PC-3 (cell line): ENCODE measurements around the gene TRIM52. TPM values are rescaled to one million over a fixed set of nuclear protein-coding genes. Genes with fewer than 3 reads are reported as not detected.

ENCODE experiments used
- ATAC-seq: fragments of 200-7000 bp; cut with Tn5 transposase; 2 replicates; pipeline ENCODE4 v1.9.1; 2020; ENCODE audit warnings: mild to moderate bottlenecking, moderate library complexity
- BruUV-seq: library from RNA; stranded (reverse); fragments of 400-500 nt; replicated peaks from 2 replicates; lab custom pipeline; 2021; lab: Mats Ljungman, UMichigan
- CTCF ChIA-PET: fragments of 300-600 bp; sonication (Branson Sonifier 250); formaldehyde crosslinking; loops from one replicate; lab custom pipeline; 2022; ENCODE audit warnings: antibody characterized with exemption; lab: Charles Lee
- POLR2A ChIA-PET: fragments of 300-600 bp; sonication (Branson Sonifier 250); formaldehyde crosslinking; loops from one replicate; lab custom pipeline; 2022; ENCODE audit warnings: antibody characterized with exemption; ENCODE audit not compliant: unreplicated experiment; lab: Charles Lee
- DNase-seq: peaks from one replicate; pipeline ENCODE4 v3.0.0-alpha.2; 2015
- H2AFZ ChIP-seq: fragments of 300-600 bp; sonication (generic); 2 replicates; pipeline ENCODE4 v1.6.0; 2016; ENCODE audit warnings: antibody characterized with exemption, low read length
- H3F3A ChIP-seq: fragments of 300-600 bp; sonication (generic); one replicate; pipeline ENCODE4 v1.6.0; 2017; ENCODE audit warnings: antibody characterized with exemption, low read length, control low read depth, mild to moderate bottlenecking; ENCODE audit not compliant: unreplicated experiment
- H3K27ac ChIP-seq: fragments of 300-600 bp; sonication (generic); 2 replicates; pipeline ENCODE4 v1.5.1; 2016; ENCODE audit warnings: mild to moderate bottlenecking, low read length
- H3K27me3 ChIP-seq: fragments of 300-600 bp; sonication (generic); 2 replicates; pipeline ENCODE4 v1.6.1; 2016; ENCODE audit warnings: low read length, mixed read lengths
- H3K36me3 ChIP-seq: fragments of 300-600 bp; sonication (generic); 2 replicates; pipeline ENCODE4 v1.6.1; 2016; ENCODE audit warnings: low read depth, mixed run types, low read length, mixed read lengths
- H3K4me1 ChIP-seq: fragments of 300-600 bp; sonication (generic); 2 replicates; pipeline ENCODE4 v1.5.1; 2016; ENCODE audit warnings: low read length; ENCODE audit not compliant: insufficient read depth
- H3K4me2 ChIP-seq: fragments of 300-600 bp; sonication (generic); 2 replicates; pipeline ENCODE4 v1.6.0; 2016; ENCODE audit warnings: low read length
- H3K4me3 ChIP-seq: fragments of 300-600 bp; sonication (generic); 2 replicates; pipeline ENCODE4 v1.5.1; 2016; ENCODE audit warnings: mild to moderate bottlenecking, low read length, mixed read lengths
- H3K79me2 ChIP-seq: fragments of 300-600 bp; sonication (generic); 2 replicates; pipeline ENCODE4 v1.6.1; 2017; ENCODE audit warnings: low read length, mixed read lengths
- H3K9ac ChIP-seq: fragments of 300-600 bp; sonication (generic); 2 replicates; pipeline ENCODE4 v1.6.0; 2016; ENCODE audit warnings: mild to moderate bottlenecking, low read length
- H3K9me2 ChIP-seq: fragments of 300-600 bp; sonication (generic); replicated peaks from 2 replicates; pipeline ENCODE4 v1.6.1; 2016; ENCODE audit warnings: mixed run types, low read length, mixed read lengths
- H3K9me3 ChIP-seq: fragments of 300-600 bp; sonication (generic); 2 replicates; pipeline ENCODE4 v1.6.1; 2016; ENCODE audit warnings: low read length, mixed read lengths
- H4K20me1 ChIP-seq: fragments of 300-600 bp; sonication (generic); 2 replicates; pipeline ENCODE4 v1.6.1; 2016; ENCODE audit warnings: low read length, mixed read lengths
- EZH2 ChIP-seq: fragments of 300-600 bp; sonication (generic); IDR thresholded peaks from one replicate; pipeline ENCODE4 v1.6.1; 2017; ENCODE audit warnings: antibody characterized with exemption, mild to moderate bottlenecking, low read length; ENCODE audit not compliant: unreplicated experiment
- EZH2phosphoT487 ChIP-seq: fragments of 300-600 bp; sonication (generic); IDR thresholded peaks from 2 replicates; pipeline ENCODE4 v1.6.1; 2018; ENCODE audit warnings: mild to moderate bottlenecking, antibody characterized with exemption, low read length, borderline replicate concordance
- intact Hi-C: fragments of 100-400 bp; cut with micrococcal nuclease; formaldehyde crosslinking; loops from 2 replicates; pipeline ENCODE4 v1.9.0; 2023
- total RNA-seq: library from RNA; depleted of rRNA; stranded (reverse); fragments of >200 nt; gene quantifications from 2 replicates; pipeline ENCODE4 v1.2.3, GENCODE V29; 2014
- TF ChIP-seq, protein P1 (sequence below): fragments of 300-600 bp; sonication (generic); conservative IDR thresholded peaks from 2 replicates; pipeline ENCODE4 v1.5.1; 2017; ENCODE audit warnings: antibody characterized with exemption, low read depth, mild to moderate bottlenecking, low read length

Gene TRIM52
- total RNA-seq, 1 experiment from 2014 or later = 4.4 TPM

DNA sequence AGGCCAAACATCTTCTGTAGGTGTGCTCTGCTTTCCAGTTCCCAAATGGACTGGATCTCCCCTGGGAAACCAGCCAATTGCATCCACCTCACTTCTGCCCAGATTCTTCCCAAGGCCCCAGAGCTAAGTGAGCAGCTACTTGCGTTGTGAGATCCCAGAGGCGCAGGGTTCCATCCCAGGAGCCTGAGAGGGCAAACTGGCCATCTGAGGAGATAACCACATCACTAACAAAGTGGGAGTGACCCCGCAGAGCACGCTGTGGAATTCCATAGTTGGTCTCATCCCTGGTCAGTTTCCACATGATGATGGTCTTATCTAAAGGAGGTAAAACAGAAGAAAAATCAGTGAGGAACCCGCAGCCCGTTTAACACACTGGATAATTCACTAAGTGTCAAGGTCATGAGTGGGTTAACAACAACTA lies 18.9 kb downstream of the TRIM52 start:
- peak overlapping the region; percentile 90 for H3K4me2 ChIP-seq
- peaks cover 11% of the 10 kb centered on the region for H3F3A ChIP-seq
- peaks cover 74% of the 10 kb centered on the region for H3K79me2 ChIP-seq
- no peak for DNase-seq
- peaks cover 53% of the 10 kb centered on the region for H4K20me1 ChIP-seq
- ATAC-seq = no peak
- H3K9ac ChIP-seq = peak overlapping the region; percentile 100
- peaks cover 30% of the 10 kb centered on the region for H3K4me1 ChIP-seq
- TSS peak; percentile 42 for BruUV-seq
- ChIA-PET POLR2A (no interaction called here), CTCF (no interaction called here)
- TF ChIP-seq EZH2 (no peak), EZH2phosphoT487 (no peak)
- TF ChIP-seq, protein P1, sequence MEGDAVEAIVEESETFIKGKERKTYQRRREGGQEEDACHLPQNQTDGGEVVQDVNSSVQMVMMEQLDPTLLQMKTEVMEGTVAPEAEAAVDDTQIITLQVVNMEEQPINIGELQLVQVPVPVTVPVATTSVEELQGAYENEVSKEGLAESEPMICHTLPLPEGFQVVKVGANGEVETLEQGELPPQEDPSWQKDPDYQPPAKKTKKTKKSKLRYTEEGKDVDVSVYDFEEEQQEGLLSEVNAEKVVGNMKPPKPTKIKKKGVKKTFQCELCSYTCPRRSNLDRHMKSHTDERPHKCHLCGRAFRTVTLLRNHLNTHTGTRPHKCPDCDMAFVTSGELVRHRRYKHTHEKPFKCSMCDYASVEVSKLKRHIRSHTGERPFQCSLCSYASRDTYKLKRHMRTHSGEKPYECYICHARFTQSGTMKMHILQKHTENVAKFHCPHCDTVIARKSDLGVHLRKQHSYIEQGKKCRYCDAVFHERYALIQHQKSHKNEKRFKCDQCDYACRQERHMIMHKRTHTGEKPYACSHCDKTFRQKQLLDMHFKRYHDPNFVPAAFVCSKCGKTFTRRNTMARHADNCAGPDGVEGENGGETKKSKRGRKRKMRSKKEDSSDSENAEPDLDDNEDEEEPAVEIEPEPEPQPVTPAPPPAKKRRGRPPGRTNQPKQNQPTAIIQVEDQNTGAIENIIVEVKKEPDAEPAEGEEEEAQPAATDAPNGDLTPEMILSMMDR = no peak
- intact Hi-C loops = loop anchor here (2.0 kb wide), 1 partner anchor 19 kb away; the partner anchor contains the start of gene TRIM41
- H3K27ac ChIP-seq = peak overlapping the region; percentile 86
- H3K27me3 ChIP-seq = no peaks in the 10 kb centered on the region
- H3K9me3 ChIP-seq = no peaks in the 10 kb centered on the region
- no peaks in the 10 kb centered on the region for H3K9me2 ChIP-seq
- no peak overlapping the region for H2AFZ ChIP-seq
- peaks cover 55% of the 10 kb centered on the region for H3K36me3 ChIP-seq
- peak overlapping the region; percentile 99 for H3K4me3 ChIP-seq

DNA sequence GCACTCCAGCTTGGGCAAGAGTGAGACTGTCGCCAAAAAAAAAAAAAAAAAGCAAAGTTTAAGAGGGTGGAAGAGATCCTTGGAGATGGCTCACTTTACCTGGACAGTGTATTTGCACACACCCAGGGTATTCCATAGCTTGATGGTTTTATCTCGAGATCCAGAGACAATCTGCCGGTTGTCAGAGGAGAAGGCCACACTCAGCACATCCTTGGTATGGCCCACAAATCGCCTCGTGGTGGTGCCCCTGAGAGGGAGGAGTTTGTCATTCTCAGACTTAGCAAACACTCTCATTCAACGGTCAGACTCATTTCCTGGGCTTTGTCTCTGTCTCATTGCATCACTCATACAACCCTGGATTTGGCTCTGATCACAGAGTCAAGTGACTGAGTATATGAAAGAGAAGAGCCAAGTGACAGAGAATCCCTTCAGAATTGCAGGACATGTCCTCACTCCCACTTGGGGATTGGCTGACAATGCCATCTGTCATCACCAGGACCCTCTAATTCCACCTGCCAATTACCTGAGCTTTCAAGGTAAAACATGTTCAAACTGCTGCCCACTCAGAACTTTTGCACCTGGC lies 19.5 kb downstream of the TRIM52 start:
- POLR2A ChIA-PET = no interaction called here

More for the DNA sequence above, 19.5 kb downstream of the TRIM52 start:
- TF ChIP-seq, protein P1 = peak; percentile 22; the same call in 1 of the 2 replicates
- TF ChIP-seq EZH2 (no peak), EZH2phosphoT487 (no peak)
- peak overlapping the region; percentile 99 for H3K4me3 ChIP-seq
- peak; percentile 40 for ATAC-seq
- CTCF ChIA-PET = no interaction called here
- H3K4me2 ChIP-seq = peak overlapping the region; percentile 90
- peaks cover 30% of the 10 kb centered on the region for H3K4me1 ChIP-seq
- no peaks in the 10 kb centered on the region for H3K9me2 ChIP-seq
- BruUV-seq = no TSS peak
- H3K36me3 ChIP-seq = peaks cover 61% of the 10 kb centered on the region
- peak overlapping the region; percentile 86 for H3K27ac ChIP-seq
- H3F3A ChIP-seq = peaks cover 15% of the 10 kb centered on the region
- peaks cover 59% of the 10 kb centered on the region for H4K20me1 ChIP-seq
- intact Hi-C loops = no loop called here
- DNase-seq = peak; percentile 81
- H2AFZ ChIP-seq = no peak overlapping the region
- H3K9me3 ChIP-seq = no peaks in the 10 kb centered on the region
- H3K9ac ChIP-seq = peak overlapping the region; percentile 100
- H3K27me3 ChIP-seq = no peaks in the 10 kb centered on the region
- H3K79me2 ChIP-seq = peaks cover 68% of the 10 kb centered on the region
